SK-N-SH (cell line): ENCODE results near the gene C17orf100. TPM values are rescaled to one million over a fixed set of nuclear protein-coding genes. Genes with fewer than 3 reads are reported as not detected.

Experiments used
- CTCF ChIA-PET: fragments of 300-600, 350-600 bp; formaldehyde crosslinking; extraction: SDS; loops from one replicate; lab custom pipeline; 2021; lab: Yijun Ruan, JAX
- POLR2A ChIA-PET: fragments of 350-600 bp; sonication (Branson Sonifier 250); formaldehyde crosslinking; extraction: SDS; loops from one replicate; lab custom pipeline; 2020; ENCODE audit warnings: antibody characterized with exemption, inconsistent platforms; lab: Yijun Ruan, JAX
- DNase-seq: peaks from one replicate; pipeline ENCODE4 v3.0.0; 2012
- H2AFZ ChIP-seq: fragments of 200-600 bp; sonication (generic); 2 replicates; pipeline ENCODE4 v1.8.1; 2016; ENCODE audit warnings: antibody characterized with exemption, mild to moderate bottlenecking, low read depth
- H3F3A ChIP-seq: fragments of 200-600 bp; sonication (generic); replicated peaks from 2 replicates; pipeline ENCODE3; 2016; ENCODE audit warnings: antibody characterized with exemption, mild to moderate bottlenecking; ENCODE audit not compliant: insufficient read depth
- H3K27ac ChIP-seq, 2 experiments: fragments of 200-500 bp in 1 of 2; fragments of 200-600 bp in 1 of 2; sonication (Bioruptor generic) in 1 of 2; sonication (generic), shearing (Covaris generic) in 1 of 2; 2 replicates each; pipeline versions ENCODE4 v1.5.1 to v1.6.1; 2014 to 2016; ENCODE audit warnings: low read depth in 2 of 2, inconsistent platforms in 1 of 2, low read length in 1 of 2, mild to moderate bottlenecking in 1 of 2, mixed read lengths in 1 of 2
- H3K27me3 ChIP-seq: fragments of 200-600 bp; sonication (generic), shearing (Covaris generic); 2 replicates; pipeline ENCODE4 v1.6.1; 2016; ENCODE audit warnings: mixed run types; ENCODE audit not compliant: insufficient read depth
- H3K36me3 ChIP-seq, 2 experiments: fragments of 200-500 bp in 1 of 2; fragments of 200-600 bp in 1 of 2; sonication (Bioruptor generic) in 1 of 2; sonication (generic) in 1 of 2; replicated peaks in 1 of 2; 2 replicates each; pipeline versions ENCODE3 to v1.5.1; 2014 to 2016; ENCODE audit warnings: low read length in 1 of 2, mild to moderate bottlenecking in 1 of 2; ENCODE audit not compliant: insufficient read depth in 2 of 2, control insufficient read depth in 1 of 2
- H3K4me1 ChIP-seq, 2 experiments: fragments of 200-500 bp in 1 of 2; fragments of 200-600 bp in 1 of 2; sonication (Bioruptor generic) in 1 of 2; sonication (generic), shearing (Covaris generic) in 1 of 2; 2 replicates each; pipeline versions ENCODE4 v1.5.1 to v1.6.1; 2014 to 2016; ENCODE audit warnings: low read depth in 1 of 2, low read length in 1 of 2, mixed run types in 1 of 2; ENCODE audit not compliant: insufficient read depth in 2 of 2, control insufficient read depth in 1 of 2
- H3K4me2 ChIP-seq: fragments of 200-600 bp; sonication (generic), shearing (Covaris generic); 2 replicates; pipeline ENCODE4 v1.6.1; 2017; ENCODE audit warnings: mixed run types
- H3K4me3 ChIP-seq, 2 experiments: fragments of 200-500 bp in 1 of 2; fragments of 200-600 bp in 1 of 2; sonication (Bioruptor generic) in 1 of 2; sonication (generic), shearing (Covaris generic) in 1 of 2; 2 replicates each; pipeline versions ENCODE4 v1.5.1 to v1.8.1; 2014 to 2016; ENCODE audit warnings: low read depth in 2 of 2, inconsistent platforms in 1 of 2, low read length in 1 of 2, mild to moderate bottlenecking in 1 of 2, mixed read lengths in 1 of 2, moderate library complexity in 1 of 2
- H3K79me2 ChIP-seq: fragments of 200-600 bp; sonication (generic); 2 replicates; pipeline ENCODE4 v1.8.1; 2017; ENCODE audit warnings: mild to moderate bottlenecking; ENCODE audit not compliant: insufficient read depth
- H3K9ac ChIP-seq: fragments of 200-600 bp; sonication (generic); 2 replicates; pipeline ENCODE4 v1.6.1; 2017; ENCODE audit warnings: mixed run types
- H3K9me2 ChIP-seq: fragments of 200-600 bp; sonication (generic); 2 replicates; pipeline ENCODE4 v1.6.1; 2017; ENCODE audit warnings: mixed run types
- H3K9me3 ChIP-seq: fragments of 200-600 bp; sonication (generic); 2 replicates; pipeline ENCODE4 v1.6.1; 2017; ENCODE audit warnings: mixed run types, mild to moderate bottlenecking, moderate library complexity
- H4K20me1 ChIP-seq: fragments of 200-600 bp; sonication (generic); 2 replicates; pipeline ENCODE4 v1.6.1; 2017; ENCODE audit warnings: mild to moderate bottlenecking, mixed run types; ENCODE audit not compliant: insufficient read depth
- CTCF ChIP-seq: fragments of 200-600 bp; sonication (generic); IDR thresholded peaks from 2 replicates; pipeline ENCODE4 v1.6.1; 2017; ENCODE audit warnings: antibody characterized with exemption, mild to moderate bottlenecking, moderate library complexity
- FOXJ3 ChIP-seq: sonication (generic); formaldehyde crosslinking; IDR thresholded peaks from 2 replicates; pipeline ENCODE4 v1.5.1; 2020; ENCODE audit warnings: mild to moderate bottlenecking, missing genetic modification reagents
- JUND ChIP-seq: IDR thresholded peaks from 2 replicates; pipeline ENCODE4 v1.4.0; 2012
- MEF2A ChIP-seq: IDR thresholded peaks from 2 replicates; pipeline ENCODE4 v1.4.0; 2012; ENCODE audit warnings: low read depth, borderline replicate concordance
- PBX3 ChIP-seq: IDR thresholded peaks from 2 replicates; pipeline ENCODE4; 2012
- RXRA ChIP-seq: IDR thresholded peaks from 2 replicates; pipeline ENCODE4 v1.4.0; 2012; ENCODE audit warnings: low read depth, mild to moderate bottlenecking, borderline replicate concordance
- TAF1 ChIP-seq: IDR thresholded peaks from 2 replicates; pipeline ENCODE4 v1.6.1; 2012; ENCODE audit warnings: low read depth, mild to moderate bottlenecking, low read length, moderate library complexity, borderline replicate concordance
- ZBTB33 ChIP-seq: IDR thresholded peaks from 2 replicates; pipeline ENCODE4 v1.4.0; 2012; ENCODE audit warnings: low read depth, borderline replicate concordance
- WGBS: methylation state at CpG from one replicate; pipeline ENCODE4 v1.1.6; 2017; ENCODE audit warnings: low lambda C conversion rate; 5-methylcytosine and 5-hydroxymethylcytosine counted together
- polyA plus RNA-seq, 3 experiments: library from polyadenylated mRNA; depleted of rRNA; stranded (reverse); fragments of >200 nt; gene quantifications; 2 replicates each; pipeline ENCODE4 v1.2.3, GENCODE V29; 2012
- small RNA-seq, 7 experiments: library from RNA; depleted of rRNA; stranded (forward); fragments of <200 nt; gene quantifications; one replicate each; pipeline ENCODE3, GENCODE V24; 2012

Gene C17orf100
- polyA plus RNA-seq, 1 of the 3 experiments (the other 2 are of a cell fraction), result 2.6 TPM

GRCh38 chr17:6702567-6703215 is 51.1 kb downstream of the C17orf100 start:
- peaks cover 76% of the 10 kb centered on the region for H3K27me3 ChIP-seq
- H2AFZ ChIP-seq, result no peak overlapping the region
- no peaks in the 10 kb centered on the region for H3K4me1 ChIP-seq
- POLR2A ChIA-PET, result no interaction called here
- no peak for DNase-seq
- no peaks in the 10 kb centered on the region for H3F3A ChIP-seq
- TF ChIP-seq ZBTB33 (no peak), MEF2A (no peak), FOXJ3 (CRISPR knock-in tag) (no peak), JUND (no peak), CTCF (no peak), TAF1 (no peak), RXRA (no peak), PBX3 (no peak)
- TF ChIP-seq, all 33 proteins: peak for 0
- Histone ChIP-seq H3K4me2 (no peak overlapping the region), H3K4me3 (no peak overlapping the region), H3K9me2 (no peaks in the 10 kb centered on the region), H3K9me3 (no peaks in the 10 kb centered on the region), H3K79me2 (no peaks in the 10 kb centered on the region), H3K27ac (no peak overlapping the region), H3K36me3 (no peaks in the 10 kb centered on the region), H3K9ac (no peak overlapping the region), H4K20me1 (no peaks in the 10 kb centered on the region)
- WGBS, result 14% methylated on average over 5 of the region's 16 CpGs
- CTCF ChIA-PET, result interaction anchor here (1.3 kb wide), 1 partner anchor 31 kb away, joined by 3 read pairs; no protein-coding TSS in a partner anchor

Small RNA genes within 50 kb of the gene (small RNA-seq; reads per million reads assigned to genes)
- 0 reads per million in 7 experiments for gene MIR4520-1

Other genes with a start within 250 kb of the C17orf100 start
- gene AIPL1, start 216.6 kb upstream of the C17orf100 start, polyA plus RNA-seq (2012; rRNA removed), result not detected in 2 replicates
- 17.2 and 19.6 TPM in 2 replicates for gene PIMREG, start 207.3 kb upstream of the C17orf100 start, polyA plus RNA-seq (2012; rRNA removed)
- gene PITPNM3, start 95.2 kb upstream of the C17orf100 start, polyA plus RNA-seq (2012; rRNA removed), result 0.82 and 0.86 TPM in 2 replicates
- gene KIAA0753, start 11.1 kb upstream of the C17orf100 start, polyA plus RNA-seq (2012; rRNA removed), result 7.2 and 10.3 TPM in 2 replicates
- gene TXNDC17, start 10.7 kb upstream of the C17orf100 start, polyA plus RNA-seq (2012; rRNA removed), result 644 and 650 TPM in 2 replicates
- 15.1 and 22.0 TPM in 2 replicates for gene MED31, start 157 bp upstream of the C17orf100 start, polyA plus RNA-seq (2012; rRNA removed)
- not detected in 2 replicates for gene SLC13A5, start 61.6 kb downstream of the C17orf100 start, polyA plus RNA-seq (2012; rRNA removed)
- gene XAF1, start 104.3 kb downstream of the C17orf100 start, polyA plus RNA-seq (2012; rRNA removed), result 0.02 and 0.03 TPM in 2 replicates
- not detected in 2 replicates for gene FBXO39, start 124.5 kb downstream of the C17orf100 start, polyA plus RNA-seq (2012; rRNA removed)
- not detected in 2 replicates for gene TEKT1, start 180.0 kb downstream of the C17orf100 start, polyA plus RNA-seq (2012; rRNA removed)